ENCODE results near the gene CD300C.

Gene CD300C

DNA sequence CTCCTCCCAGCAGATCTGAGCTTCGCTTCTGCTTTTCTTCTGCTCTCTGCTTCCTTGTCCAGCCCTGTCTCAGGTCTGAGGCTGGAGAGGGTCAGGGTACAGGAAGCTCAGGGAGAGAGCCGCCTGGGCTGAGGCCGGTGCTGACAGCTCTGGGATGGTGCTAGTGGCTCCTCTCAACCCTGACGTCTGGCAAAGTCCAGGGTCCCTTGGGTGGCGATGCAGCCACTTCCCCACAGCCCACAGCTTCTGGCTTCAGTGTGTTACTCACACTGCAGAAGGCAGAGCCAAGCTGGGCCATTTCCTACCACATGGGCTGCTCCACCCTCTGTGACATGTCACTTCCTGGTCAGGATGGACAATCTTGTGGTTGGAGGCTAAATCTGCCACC lies at the start of gene CD300C:
Gene CD300C, minus strand, starts transcription at position 273 of the 388 bp plus-strand sequence. CDS start 333 bp downstream, outside the sequence.
- DNase-seq (ENCODE audit: low read depth): no peak
- TF ChIP-seq CTCF (IDR thresholded peaks at IDR 0.05; ENCODE audit: control insufficient read depth, insufficient read depth, low read depth, low read length, missing control alignments): no peak
- no peak within 1 kb of the TSS for H3K4me3 ChIP-seq (ENCODE audit: control insufficient read depth, low read depth, low read length)

- H3K4me3 ChIP-seq (ENCODE audit: control insufficient read depth, low read depth, low read length): no peak overlapping the region
- no peak for DNase-seq (ENCODE audit: low read depth)
- no peak for TF ChIP-seq CTCF (IDR thresholded peaks at IDR 0.05; ENCODE audit: control insufficient read depth, insufficient read depth, low read depth, low read length, missing control alignments)
These were observed 49.3 kb upstream of the CD300C start for GRCh38 chr17:74595037-74595750.

DNA sequence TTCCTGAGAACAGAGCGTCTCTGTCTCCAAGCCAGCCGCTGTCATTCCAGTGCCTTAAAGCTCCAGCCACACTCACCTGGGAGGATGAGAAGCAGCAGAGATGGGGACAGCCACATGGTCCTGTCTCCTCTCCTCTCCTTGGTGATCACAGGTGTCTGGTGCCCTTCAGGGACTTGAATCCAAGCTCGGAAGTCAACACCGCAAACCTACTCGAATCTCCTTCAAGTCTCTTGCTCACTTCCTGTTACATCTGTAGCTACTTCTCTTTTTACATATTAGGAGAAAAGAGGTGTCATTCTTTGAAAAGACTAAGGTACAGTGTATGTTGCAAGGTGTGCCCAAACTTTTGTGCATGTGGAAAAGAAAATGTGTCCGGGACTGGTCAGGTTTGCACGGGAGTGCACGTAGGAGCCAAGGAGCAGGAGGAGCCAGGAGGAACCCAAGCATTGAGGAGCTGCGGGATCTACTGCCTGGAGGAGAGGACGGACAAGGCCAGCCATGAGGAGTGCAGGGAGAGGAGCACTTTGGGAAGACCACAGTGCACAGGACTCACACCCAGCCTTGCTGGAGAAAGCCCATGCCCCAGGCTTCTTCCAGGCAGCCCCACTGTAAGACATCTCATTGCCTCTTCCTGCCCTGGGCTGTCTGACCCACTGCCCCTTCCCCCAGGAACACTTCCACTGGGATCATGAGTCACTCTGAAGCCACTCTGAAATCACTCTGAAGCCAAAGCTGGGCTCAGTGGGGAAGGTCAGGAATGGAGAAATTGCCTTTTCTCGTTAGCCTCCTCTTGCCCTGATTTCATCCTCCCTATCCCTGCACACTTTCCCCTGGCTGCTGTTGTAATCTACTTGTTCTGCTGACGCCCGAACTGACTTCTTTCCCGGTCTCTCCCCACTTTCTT lies 46.4 kb upstream of the CD300C start, which contains the start of gene CD300LD:
Gene CD300LD, minus strand, starts transcription at position 197 of the 904 bp plus-strand sequence. Its CDS starts 81 bp downstream, at position 116.
- TF ChIP-seq CTCF (IDR thresholded peaks at IDR 0.05; ENCODE audit: control insufficient read depth, insufficient read depth, low read depth, low read length, missing control alignments): no peak
- no peak within 1 kb of the TSS for H3K4me3 ChIP-seq (ENCODE audit: control insufficient read depth, low read depth, low read length)
- no peak for DNase-seq (ENCODE audit: low read depth)

DNA sequence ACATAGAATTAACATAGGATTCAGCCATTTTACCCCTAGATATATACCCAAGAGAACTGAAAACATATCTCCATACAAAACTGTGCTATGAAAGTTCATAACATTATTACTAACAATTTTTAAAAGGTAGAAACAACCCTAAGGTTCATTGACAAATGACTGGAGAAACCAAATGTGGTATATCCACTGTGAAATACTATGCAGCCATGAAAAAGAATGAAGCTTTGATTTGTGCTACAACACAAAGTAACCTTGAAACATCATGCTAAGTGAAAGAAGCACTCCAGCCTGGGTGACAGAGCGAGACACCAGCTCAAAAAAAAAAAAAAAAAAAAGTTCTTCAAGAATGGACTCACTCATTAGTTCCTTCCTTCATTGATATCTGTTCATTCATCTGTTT lies 45.6 kb upstream of the CD300C start:
- no peak overlapping the region for H3K4me3 ChIP-seq (ENCODE audit: control insufficient read depth, low read depth, low read length)
- no peak for DNase-seq (ENCODE audit: low read depth)
- no peak for TF ChIP-seq CTCF (IDR thresholded peaks at IDR 0.05; ENCODE audit: control insufficient read depth, insufficient read depth, low read depth, low read length, missing control alignments)

GRCh38 chr17:74585711-74586110 lies 39.8 kb upstream of the CD300C start:
- no peak for TF ChIP-seq CTCF (IDR thresholded peaks at IDR 0.05; ENCODE audit: control insufficient read depth, insufficient read depth, low read depth, low read length, missing control alignments)
- H3K4me3 ChIP-seq (ENCODE audit: control insufficient read depth, low read depth, low read length): no peak overlapping the region
- no peak for DNase-seq (ENCODE audit: low read depth)

DNA sequence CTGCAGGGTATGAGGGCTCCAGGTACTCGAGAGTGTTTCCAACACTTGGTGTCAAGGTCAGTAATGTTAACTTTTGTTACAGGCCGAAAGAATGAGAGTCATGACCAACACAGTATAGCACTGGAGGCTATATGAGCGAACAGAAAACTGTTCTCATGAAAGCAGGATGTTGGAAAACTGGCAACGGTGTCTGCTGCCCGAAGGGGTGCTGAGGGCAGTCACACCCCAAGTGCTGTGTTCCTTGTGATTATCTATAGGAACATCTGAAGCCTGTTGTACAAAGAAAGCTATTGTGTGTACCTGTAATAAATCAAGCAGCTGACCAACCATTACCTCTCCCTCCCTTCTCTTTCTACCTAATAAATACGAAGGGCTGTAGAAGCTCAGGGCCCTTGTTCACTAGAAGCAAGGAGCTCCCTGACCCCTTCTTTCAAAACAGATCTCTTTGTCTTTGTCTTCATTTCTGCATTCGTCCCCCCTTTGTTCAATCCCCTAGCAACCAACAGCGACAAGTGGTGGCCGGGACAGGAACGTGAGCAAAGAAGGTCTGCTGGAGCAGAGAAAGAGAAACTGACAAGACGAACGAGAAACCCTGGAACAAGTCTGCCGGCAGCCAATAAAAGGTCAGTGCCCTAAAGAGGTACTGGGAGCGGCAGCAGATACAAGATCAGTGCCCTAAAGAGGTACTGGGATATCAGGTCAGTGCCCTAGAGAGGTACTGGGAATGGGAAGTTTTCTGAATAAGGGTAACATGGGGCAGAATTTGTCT lies 38.6 kb upstream of the CD300C start:
- no peak for DNase-seq (ENCODE audit: low read depth)
- no peak for TF ChIP-seq CTCF (IDR thresholded peaks at IDR 0.05; ENCODE audit: control insufficient read depth, insufficient read depth, low read depth, low read length, missing control alignments)
- no peak overlapping the region for H3K4me3 ChIP-seq (ENCODE audit: control insufficient read depth, low read depth, low read length)
